Mucosa of stomach (tissue), 1 donor: ENCODE measurements around the gene MRPL49.
"Not testable (repeated sequence)": the region's sequence is repeated elsewhere in the genome, so short reads cannot be mapped to it uniquely, and the experiment has no call there.

Experiments
- H3K27me3 ChIP-seq: one replicate; pipeline ENCODE4 v1.7.0; 2013; ENCODE audit warnings: mild to moderate bottlenecking, low read length; ENCODE audit not compliant: control insufficient read depth, insufficient read depth
- H3K36me3 ChIP-seq: one replicate; pipeline ENCODE4 v1.7.0; 2013; ENCODE audit warnings: low read length; ENCODE audit not compliant: control insufficient read depth, insufficient read depth
- H3K4me1 ChIP-seq: one replicate; pipeline ENCODE4 v1.7.0; 2013; ENCODE audit warnings: mild to moderate bottlenecking, low read length; ENCODE audit not compliant: control insufficient read depth, insufficient read depth
- H3K4me3 ChIP-seq: one replicate; pipeline ENCODE4 v1.7.0; 2013; ENCODE audit warnings: low read length
- H3K9ac ChIP-seq: one replicate; pipeline ENCODE4 v1.7.0; 2013; ENCODE audit warnings: mild to moderate bottlenecking, low read length, moderate library complexity
- H3K9me3 ChIP-seq: one replicate; pipeline ENCODE4 v1.7.0; 2013; ENCODE audit warnings: mild to moderate bottlenecking, low read length, moderate library complexity; ENCODE audit not compliant: control insufficient read depth
- donor health status: Pancreatic carcinoma.

The MRPL49 gene

DNA sequence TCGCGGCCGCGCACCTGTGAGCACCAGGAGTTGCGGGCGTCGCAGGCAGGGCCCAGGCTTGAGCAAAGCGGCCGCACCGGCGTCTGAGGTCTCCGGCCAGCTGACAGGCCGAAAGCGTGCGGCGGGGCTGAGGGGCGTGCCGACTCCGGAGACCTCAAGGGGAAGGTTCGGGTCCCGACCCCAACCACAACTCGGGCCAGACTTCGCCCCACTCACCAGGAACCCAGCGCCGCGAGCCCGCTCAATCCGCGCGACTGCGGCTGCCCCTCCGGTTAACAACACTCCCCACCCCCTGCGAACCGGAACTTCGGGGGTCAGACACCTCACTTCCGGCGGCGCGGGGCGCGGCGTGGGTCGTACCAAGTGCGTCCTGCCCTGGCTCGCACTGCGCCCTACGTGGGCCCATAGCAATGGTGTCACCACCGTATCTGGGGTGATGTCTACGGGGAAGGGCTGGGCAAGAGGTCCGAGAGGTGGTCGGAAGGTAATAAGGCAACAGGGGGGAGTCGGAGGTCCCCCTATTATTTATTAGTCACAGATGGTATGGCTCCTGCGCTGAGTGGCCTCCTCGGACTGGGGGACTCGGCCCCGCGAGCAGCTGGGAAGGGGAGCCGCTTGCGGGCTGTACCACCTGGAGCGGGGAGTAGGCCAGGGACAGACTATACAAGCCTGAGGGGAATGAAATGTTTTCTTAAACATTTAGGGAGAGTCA lies 12.3 kb downstream of the MRPL49 start, which contains the start of gene SYVN1:
Gene SYVN1 (minus strand): TSS at position 280 of the 712 bp plus-strand sequence. CDS start 918 bp downstream, outside the sequence.
- peaks cover 31% of the 10 kb centered on the region for H3K36me3 ChIP-seq
- H3K9ac ChIP-seq, result peak within 1 kb of the TSS; percentile 99
- H3K9me3 ChIP-seq, result no peaks in the 10 kb centered on the region
- H3K4me3 ChIP-seq, result peak within 1 kb of the TSS; percentile 93
- H3K4me1 ChIP-seq, result peaks cover 31% of the 10 kb centered on the region
- H3K27me3 ChIP-seq, result no peaks in the 10 kb centered on the region

DNA sequence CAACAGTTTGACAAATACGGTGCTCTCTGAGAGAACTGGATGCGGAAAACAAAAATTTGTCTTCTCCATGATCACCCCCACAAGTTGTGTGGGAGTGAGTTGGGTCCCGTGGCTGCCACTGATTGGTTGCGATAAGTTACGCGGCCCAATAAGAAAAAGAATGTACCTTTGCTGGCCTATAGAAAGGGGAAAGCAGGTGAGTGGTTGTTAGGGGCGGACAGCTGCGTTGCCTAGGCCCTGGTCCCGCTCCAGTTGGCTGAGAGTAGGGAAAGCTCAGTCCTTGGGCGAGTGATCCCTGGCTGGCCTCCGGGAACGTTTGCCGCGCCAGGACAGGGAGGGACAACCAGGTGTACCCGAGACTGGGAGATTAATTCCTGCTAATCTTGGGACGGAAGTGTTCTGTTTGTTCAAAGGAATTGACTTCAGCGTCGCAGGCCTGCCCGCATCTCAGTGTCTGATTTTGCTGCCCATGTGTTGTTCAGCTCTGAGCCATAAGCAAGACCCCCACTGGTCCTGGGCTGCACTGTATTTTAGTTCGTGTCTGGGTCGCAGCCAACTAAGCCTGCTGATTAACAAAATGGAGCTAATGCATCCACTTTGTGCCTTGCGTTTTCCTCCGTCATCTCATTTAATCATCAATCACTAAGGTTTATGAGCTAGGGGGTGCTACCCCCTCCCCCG lies 13.0 kb downstream of the MRPL49 start:
- Histone ChIP-seq H3K27me3 (no peaks in the 10 kb centered on the region), H3K36me3 (peaks cover 24% of the 10 kb centered on the region), H3K4me1 (peaks cover 31% of the 10 kb centered on the region), H3K9me3 (no peaks in the 10 kb centered on the region), H3K9ac (peak overlapping the region; percentile 99), H3K4me3 (peak overlapping the region; percentile 93)

DNA sequence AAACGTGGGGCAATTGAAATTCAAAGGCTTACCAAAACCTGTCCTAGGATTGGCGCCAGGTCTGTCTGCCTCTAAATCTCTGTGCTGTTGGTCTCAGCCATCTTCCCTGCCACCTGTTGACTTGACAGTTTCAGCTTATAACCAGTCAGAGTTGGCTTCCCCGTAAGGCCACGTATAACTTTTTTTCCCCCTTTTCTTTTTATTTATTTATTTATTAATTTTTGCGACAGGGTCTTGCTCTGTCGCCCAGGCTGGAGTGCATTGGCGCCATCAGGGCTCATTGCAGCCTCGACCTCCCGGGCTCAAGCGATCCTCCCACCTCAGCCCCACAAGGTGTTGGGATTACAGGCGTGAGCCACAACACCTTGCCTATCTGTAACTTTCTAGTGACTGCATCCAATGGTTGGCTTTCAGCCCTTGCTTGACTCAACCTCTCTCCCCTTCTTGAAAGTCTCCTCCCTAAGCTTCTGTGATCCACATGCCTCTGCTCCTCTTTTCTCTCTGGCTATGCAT lies 13.6 kb downstream of the MRPL49 start:
- Histone ChIP-seq H3K27me3 (no peaks in the 10 kb centered on the region), H3K9me3 (no peaks in the 10 kb centered on the region), H3K9ac (peak overlapping the region; percentile 99), H3K36me3 (peaks cover 21% of the 10 kb centered on the region), H3K4me1 (peaks cover 31% of the 10 kb centered on the region), H3K4me3 (peak overlapping the region; percentile 93)

DNA sequence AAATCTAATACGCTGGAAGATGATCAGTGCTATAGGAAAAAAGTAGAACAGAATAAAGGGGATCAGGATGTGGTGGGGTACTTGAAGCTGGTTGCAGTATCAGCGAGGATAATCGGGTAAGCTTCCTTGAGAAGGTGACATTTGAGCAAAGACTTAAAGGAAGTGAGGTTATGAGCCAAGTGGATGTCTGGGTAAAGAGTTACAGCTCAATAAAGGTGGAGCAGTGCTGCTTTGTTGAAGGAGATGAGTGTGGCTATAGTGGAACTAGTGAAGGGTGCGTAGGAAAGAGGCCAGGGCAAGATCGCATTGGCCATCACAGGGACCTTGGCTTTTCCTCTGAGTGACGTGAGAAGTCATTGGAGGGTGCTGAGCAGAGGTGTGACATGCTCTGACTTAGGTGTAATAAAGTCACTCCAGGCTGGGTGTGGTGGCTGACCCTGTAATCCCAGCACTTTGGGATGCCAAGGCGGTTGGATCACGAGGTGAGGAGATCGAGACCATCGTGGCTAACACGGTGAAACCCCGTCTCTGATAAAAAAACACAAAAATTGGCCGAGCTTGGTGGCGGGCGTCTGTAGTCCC lies 14.5 kb downstream of the MRPL49 start:
- Histone ChIP-seq H3K9ac (no peak overlapping the region), H3K9me3 (no peaks in the 10 kb centered on the region), H3K27me3 (no peaks in the 10 kb centered on the region), H3K4me1 (peaks cover 31% of the 10 kb centered on the region), H3K36me3 (peaks cover 12% of the 10 kb centered on the region), H3K4me3 (no peak overlapping the region)

DNA sequence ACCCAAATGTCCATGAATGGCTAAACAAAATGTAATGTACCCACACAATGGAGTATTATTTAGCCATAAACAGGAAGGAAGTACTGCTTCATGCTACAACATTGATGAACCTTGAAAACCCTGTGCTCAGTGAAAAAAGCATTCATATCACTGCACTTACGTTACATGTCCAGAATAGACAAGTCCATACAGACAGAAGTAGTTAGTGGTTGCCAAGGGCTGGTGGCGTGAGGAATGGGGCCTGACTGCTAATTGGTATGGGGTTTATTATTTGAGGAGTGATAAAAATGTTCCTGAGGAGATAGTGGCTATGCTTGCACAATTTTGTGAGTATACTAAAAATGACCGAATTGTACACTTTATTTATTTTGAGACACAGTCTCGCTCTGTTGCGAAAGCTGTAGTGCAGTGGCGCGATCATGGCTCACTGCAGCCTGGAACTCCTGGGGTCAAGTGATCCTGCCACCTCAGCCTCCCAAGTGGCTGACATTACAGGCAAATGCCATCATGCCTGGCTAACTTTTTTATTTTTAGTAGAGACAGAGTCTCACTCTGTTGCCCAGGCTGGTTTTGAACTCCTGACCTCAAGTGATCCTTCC lies 19.9 kb downstream of the MRPL49 start:
- Histone ChIP-seq H3K9me3 (no peaks in the 10 kb centered on the region), H3K27me3 (no peaks in the 10 kb centered on the region), H3K4me3 (no peak overlapping the region)

DNA sequence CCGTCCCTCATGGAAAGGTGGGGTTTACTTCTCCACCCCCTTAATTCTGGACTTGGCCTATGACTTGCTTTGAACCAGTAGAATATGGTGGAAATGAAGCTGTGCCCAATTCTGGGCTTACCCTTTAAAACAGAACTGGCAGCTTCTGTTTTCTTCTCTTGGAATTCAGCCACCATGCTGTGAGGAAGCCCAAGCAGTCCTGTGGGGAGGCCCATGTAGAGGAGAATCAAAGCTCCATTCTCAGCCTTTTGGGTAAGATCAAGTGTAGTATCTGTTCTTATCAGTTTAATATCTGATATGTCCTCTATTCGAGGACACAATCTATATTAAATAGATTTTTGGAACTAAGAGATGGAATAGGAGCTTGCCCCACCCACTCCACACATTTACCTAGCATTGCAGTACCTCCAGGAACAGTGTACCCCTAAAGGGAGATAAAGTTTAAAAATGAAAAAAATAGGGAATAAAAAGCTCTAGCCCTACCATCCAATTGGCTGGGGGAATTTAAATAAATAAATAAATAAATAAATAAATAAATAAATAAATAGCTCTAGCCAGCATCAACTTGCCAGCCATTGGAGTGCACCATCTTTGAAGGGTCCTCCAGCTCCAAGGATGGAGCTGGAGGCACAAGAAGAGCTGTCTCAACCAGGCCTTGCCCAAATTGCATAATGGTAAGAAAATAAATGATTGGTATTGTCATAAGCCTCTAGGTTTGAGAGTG lies 25.4 kb downstream of the MRPL49 start:
- Histone ChIP-seq H3K9me3 (no peaks in the 10 kb centered on the region), H3K9ac (no peak overlapping the region), H3K4me1 (no peaks in the 10 kb centered on the region), H3K36me3 (no peaks in the 10 kb centered on the region), H3K27me3 (no peaks in the 10 kb centered on the region), H3K4me3 (no peak overlapping the region)

More for the DNA sequence above, 19.9 kb downstream of the MRPL49 start:
- Histone ChIP-seq H3K36me3 (no peaks in the 10 kb centered on the region), H3K9ac (no peak overlapping the region), H3K4me1 (no peaks in the 10 kb centered on the region)

DNA sequence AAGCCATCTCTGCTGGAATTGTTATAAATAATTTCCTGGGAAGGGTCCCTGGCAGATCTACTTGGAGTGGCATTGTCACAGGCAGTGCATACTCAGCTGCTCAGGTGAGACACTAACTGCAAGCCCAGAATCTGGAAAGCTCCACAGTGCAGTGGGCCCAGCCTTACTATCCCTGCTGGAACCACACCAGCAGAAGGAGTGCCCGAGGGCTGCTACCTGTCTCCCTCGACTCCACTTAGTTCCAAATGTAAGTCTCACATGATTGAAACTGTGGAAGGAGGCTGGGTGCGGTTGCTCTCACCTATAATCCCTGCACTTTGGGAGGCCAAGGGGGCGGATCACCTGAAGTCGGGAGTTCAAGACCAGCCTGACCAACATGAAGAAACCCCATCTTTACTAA lies 26.5 kb downstream of the MRPL49 start:
- Histone ChIP-seq H3K9ac (no peak overlapping the region), H3K4me3 (no peak overlapping the region), H3K4me1 (no peaks in the 10 kb centered on the region), H3K36me3 (no peaks in the 10 kb centered on the region), H3K9me3 (no peaks in the 10 kb centered on the region), H3K27me3 (no peaks in the 10 kb centered on the region)

DNA sequence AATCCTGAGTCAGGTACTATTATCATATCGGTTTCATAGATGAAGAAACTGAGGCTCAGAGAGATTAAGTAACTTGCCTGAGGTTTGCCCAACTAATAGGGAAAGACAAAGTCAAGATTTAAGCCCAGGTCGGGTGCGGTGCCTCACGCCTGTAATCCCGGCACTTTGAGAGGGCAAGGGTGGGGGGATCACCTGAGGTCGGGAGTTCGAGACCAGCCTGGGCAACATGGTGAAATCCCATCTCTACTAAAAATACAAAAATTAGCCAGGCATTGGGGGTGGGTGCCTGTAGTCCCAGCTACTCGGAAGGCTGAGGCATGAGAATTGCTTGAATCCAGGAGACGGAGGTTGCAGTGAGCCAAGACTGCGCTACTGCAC lies 28.0 kb downstream of the MRPL49 start:
- not testable (repeated sequence) for H3K4me3 ChIP-seq, H3K4me1 ChIP-seq, H3K9me3 ChIP-seq, H3K36me3 ChIP-seq, H3K27me3 ChIP-seq
- peak overlapping the region; percentile 26 for H3K9ac ChIP-seq

DNA sequence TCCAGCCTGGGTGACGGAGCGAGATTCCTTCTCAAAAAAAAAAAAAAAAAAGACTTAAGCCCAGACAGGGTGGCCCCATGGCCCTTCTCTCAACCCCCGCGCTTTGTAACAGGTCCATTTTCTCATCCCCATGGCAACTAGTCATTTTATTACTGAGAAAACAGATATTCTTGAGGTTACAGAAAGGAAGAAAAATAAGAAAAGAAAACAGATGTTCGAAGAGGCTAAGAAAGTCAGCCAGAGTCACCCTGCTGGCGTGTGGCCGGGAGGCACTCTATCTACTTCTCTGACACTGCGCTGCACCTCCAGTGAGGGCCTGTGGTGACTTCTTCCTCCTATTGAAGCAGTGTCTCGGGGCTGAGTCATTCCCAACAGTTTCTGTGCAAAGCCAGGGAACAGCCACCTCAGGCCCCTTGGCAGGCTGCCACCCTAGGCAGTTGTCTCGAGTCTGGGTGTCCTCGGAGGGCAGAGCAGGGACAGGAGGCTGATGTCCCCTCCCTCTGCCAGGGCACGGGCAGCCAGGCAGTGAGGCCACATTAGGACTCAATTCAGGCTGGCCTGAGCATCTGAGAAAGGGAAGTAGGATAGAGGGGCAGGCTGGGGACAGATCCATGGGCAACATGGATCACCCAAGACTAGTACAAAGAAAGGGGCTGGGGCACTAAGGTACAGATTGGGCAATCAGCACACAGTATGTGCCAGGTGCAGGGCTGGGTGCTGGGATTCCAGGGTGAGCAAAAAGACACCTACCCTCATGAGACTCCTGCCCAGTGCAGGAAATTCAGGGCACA lies 28.6 kb downstream of the MRPL49 start:
- H3K9me3 ChIP-seq, result no peaks in the 10 kb centered on the region
- no peaks in the 10 kb centered on the region for H3K36me3 ChIP-seq
- peak overlapping the region; percentile 26 for H3K9ac ChIP-seq
- H3K4me3 ChIP-seq, result no peak overlapping the region
- no peaks in the 10 kb centered on the region for H3K27me3 ChIP-seq
- H3K4me1 ChIP-seq, result no peaks in the 10 kb centered on the region

DNA sequence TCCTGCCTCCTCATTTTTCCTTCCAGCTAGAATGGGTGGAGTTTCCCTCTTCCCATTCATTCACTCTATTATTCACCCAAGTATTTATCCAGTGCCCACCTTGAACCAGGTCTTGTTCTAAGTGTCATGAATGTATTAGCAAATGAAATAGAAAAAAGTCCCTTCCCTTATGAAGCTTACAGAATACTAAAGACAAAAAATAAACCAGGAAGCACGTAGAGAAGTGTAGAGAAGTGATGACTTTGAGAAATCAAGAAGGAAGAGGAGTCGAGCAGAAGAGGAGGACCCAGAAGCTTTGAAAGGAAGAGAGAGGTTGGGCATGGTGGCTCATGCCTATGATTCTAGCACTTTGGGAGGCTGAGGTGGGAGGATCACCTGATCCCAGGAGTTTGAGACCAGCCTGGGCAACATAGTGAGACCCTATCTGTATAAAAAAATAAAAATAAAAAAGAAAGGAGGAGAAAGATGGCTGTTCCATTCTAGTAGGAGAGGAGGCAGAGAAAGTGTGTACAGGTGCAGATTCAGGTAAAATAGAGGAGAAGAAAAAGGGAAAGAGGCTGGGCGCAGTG lies 29.3 kb downstream of the MRPL49 start:
- no peaks in the 10 kb centered on the region for H3K27me3 ChIP-seq
- H3K9ac ChIP-seq, result no peak overlapping the region
- no peaks in the 10 kb centered on the region for H3K4me1 ChIP-seq
- no peaks in the 10 kb centered on the region for H3K9me3 ChIP-seq
- H3K4me3 ChIP-seq, result no peak overlapping the region
- no peaks in the 10 kb centered on the region for H3K36me3 ChIP-seq

DNA sequence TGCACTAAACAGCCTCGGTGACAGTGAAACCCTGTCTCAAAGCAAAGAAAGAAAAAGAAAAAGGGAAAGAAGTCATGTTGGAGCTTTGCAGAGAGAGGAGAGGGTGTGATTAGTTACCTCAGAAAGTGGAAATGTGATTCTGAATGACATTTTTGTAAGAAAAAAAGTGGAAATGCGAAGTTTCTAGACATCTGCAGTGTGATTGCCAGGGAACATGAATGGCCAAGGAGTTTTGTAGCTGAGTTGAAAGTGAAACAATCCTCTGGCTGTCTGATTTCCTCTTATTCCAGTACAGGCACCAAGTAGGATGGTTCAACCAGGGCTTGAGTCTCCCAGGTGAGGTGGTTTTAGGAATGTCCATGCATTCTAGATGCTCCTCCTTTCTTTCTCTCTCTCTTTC lies 30.0 kb downstream of the MRPL49 start:
- Histone ChIP-seq H3K4me3 (no peak overlapping the region), H3K36me3 (no peaks in the 10 kb centered on the region), H3K9me3 (no peaks in the 10 kb centered on the region), H3K9ac (no peak overlapping the region), H3K27me3 (no peaks in the 10 kb centered on the region), H3K4me1 (no peaks in the 10 kb centered on the region)
